Measurements from ENCODE around the gene FARP2. TPM values are rescaled to one million over a fixed set of nuclear protein-coding genes. Genes with fewer than 3 reads are reported as not detected.

FARP2 gene
- total RNA-seq, 2 donors from 2014 or later = 30.1 to 44.2 TPM

DNA sequence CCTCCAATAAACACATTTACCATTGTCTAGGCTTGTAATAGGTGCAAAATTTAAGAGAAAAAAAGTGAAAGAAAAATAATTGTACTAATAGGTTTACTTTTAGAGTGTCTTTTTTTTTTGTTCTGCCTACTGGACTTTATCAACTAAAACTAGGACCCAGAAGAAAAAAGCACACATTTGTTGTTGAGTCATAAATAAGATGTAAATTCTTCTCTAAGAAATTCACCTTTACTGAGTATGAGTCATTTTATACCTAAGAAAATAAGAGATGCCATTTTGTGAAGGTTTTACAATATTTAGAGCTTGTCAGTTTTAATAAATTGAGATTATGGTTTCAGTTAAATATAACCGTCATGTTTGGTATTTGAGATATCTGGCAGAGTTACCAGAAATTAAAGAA, 19.2 kb downstream of the FARP2 start:
- TF ChIP-seq POLR2A (IDR thresholded peaks at IDR 0.05) = no peak
- TF ChIP-seq, protein P1, sequence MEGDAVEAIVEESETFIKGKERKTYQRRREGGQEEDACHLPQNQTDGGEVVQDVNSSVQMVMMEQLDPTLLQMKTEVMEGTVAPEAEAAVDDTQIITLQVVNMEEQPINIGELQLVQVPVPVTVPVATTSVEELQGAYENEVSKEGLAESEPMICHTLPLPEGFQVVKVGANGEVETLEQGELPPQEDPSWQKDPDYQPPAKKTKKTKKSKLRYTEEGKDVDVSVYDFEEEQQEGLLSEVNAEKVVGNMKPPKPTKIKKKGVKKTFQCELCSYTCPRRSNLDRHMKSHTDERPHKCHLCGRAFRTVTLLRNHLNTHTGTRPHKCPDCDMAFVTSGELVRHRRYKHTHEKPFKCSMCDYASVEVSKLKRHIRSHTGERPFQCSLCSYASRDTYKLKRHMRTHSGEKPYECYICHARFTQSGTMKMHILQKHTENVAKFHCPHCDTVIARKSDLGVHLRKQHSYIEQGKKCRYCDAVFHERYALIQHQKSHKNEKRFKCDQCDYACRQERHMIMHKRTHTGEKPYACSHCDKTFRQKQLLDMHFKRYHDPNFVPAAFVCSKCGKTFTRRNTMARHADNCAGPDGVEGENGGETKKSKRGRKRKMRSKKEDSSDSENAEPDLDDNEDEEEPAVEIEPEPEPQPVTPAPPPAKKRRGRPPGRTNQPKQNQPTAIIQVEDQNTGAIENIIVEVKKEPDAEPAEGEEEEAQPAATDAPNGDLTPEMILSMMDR (IDR thresholded peaks at IDR 0.05) = no peak
- H3K27me3 ChIP-seq = no peaks in the 10 kb centered on the region
- peak overlapping the region; percentile 4 to 87 (median 82) for H3K27ac ChIP-seq
- no peaks in the 10 kb centered on the region for H3K36me3 ChIP-seq (replicated peaks in 1 of 2; ENCODE audit: insufficient read depth in 1 of 2, low read depth in 2 of 2)
- no peaks in the 10 kb centered on the region for H3K9me3 ChIP-seq
- ATAC-seq (no peak), DNase-seq (no peak)
- peaks cover 69% of the 10 kb centered on the region for H3K4me1 ChIP-seq
- no peak overlapping the region for H3K4me3 ChIP-seq
- intact Hi-C loops (cut with DNase I) = no loop called here
- WGBS, 2 donors = 44 to 49% methylated on average over 1 of the region's 1 CpG

DNA sequence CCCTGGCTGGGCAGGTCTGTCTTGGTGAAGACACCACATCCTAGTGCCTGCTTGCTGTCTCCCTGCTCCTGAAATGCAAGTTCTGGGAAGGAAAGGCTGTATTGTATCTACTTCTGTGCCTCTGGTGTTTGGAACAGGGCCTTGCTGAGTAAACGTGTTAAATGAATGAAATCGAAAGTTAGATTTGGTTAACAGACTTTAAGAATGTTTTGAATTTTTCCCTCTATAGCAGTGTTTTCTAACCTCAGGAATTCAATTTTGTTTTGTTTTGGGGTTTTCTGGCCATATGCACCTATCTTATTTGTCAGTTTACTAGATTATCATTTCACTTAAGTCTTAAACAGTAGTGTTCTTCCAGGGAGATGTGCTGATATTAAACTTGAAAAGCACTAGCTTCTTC, 20.7 kb downstream of the FARP2 start:
- no peak overlapping the region for H3K4me3 ChIP-seq
- 76 to 77% methylated on average over 2 of the region's 2 CpGs for WGBS, 2 donors
- peaks cover 61% of the 10 kb centered on the region for H3K4me1 ChIP-seq
- no peak for TF ChIP-seq POLR2A (IDR thresholded peaks at IDR 0.05)
- TF ChIP-seq, protein P1 (IDR thresholded peaks at IDR 0.05) = no peak
- DNase-seq (no peak), ATAC-seq (no peak)
- no peak overlapping the region for H3K27ac ChIP-seq
- intact Hi-C loops (cut with DNase I) = no loop called here
- no peaks in the 10 kb centered on the region for H3K36me3 ChIP-seq (replicated peaks in 1 of 2; ENCODE audit: insufficient read depth in 1 of 2, low read depth in 2 of 2)
- no peaks in the 10 kb centered on the region for H3K9me3 ChIP-seq
- H3K27me3 ChIP-seq = no peaks in the 10 kb centered on the region

DNA sequence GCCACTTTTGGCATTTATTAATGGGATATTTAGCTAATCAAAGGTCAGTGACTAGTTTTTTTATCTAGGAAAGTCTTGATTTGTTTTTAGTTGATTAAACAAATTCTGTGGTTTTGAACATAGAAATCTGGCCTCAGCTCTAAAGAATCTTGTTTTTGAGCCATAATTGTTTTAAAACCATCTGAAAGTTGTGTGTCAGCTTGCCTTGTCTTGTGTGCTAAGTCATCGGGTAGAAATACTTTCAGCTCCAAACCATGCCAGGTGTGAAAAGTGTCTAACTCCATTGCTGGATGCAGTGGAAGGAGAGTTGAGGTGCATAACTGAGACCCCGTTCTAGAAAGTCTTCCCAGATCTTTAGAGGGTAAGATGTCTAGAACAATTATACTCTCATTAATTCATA, 22.7 kb downstream of the FARP2 start:
- ATAC-seq (no peak), DNase-seq (no peak)
- intact Hi-C loops (cut with DNase I) = no loop called here
- no peaks in the 10 kb centered on the region for H3K27me3 ChIP-seq
- H3K27ac ChIP-seq = peak overlapping the region in 1 of 4 donors; percentile 4
- H3K4me1 ChIP-seq = peaks cover 41% of the 10 kb centered on the region
- no peak overlapping the region for H3K4me3 ChIP-seq
- no peaks in the 10 kb centered on the region for H3K36me3 ChIP-seq (replicated peaks in 1 of 2; ENCODE audit: insufficient read depth in 1 of 2, low read depth in 2 of 2)
- H3K9me3 ChIP-seq = no peaks in the 10 kb centered on the region
- 51 to 54% methylated on average over 2 of the region's 2 CpGs for WGBS, 2 donors
- TF ChIP-seq, protein P1 (IDR thresholded peaks at IDR 0.05) = no peak
- no peak for TF ChIP-seq POLR2A (IDR thresholded peaks at IDR 0.05)

DNA sequence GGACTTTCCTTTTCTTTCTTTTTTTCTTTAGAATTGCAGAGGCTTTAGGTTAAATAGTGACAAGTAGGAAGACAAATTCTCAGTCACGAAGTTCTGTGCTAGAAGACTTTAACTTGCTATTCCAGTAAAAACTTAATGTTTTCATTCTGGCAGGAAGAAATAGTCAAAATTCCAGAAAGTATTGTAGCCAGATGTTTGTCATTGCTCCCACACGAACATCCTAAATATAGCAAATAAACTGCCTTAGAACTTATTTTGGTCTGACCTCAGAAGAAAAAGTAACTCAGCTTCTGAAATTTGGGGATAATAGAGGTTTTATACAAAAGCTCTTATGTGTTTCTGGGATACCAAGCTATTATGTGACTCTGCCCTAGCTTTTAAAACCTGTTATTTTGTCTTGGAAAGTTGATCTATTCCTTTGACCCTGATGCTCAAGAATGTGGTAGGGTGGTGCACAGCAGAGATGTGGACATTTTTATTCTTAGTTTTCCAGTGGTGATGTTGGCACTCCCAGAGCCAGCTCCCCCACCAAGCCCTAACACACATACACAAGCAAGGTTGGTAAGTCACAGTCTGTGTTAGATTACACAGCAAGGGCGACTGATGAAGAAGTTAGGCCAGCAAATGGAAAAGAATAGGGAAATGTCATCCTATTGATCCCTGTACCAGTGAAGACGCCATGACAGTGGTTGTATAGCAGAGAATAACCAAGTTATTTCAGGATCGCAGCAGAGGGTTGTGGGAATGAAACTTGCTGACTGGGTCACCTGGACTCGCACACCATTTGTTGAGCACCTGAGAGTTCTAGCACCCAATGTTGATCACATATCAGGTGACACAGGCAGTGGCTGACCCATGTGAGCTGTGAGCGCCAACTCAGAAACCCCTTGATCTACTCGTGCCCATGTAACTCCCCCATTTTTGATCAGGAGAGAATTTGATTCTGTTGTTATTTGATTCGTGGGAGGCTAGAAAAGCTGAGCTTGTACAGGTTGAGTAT, 23.7 kb downstream of the FARP2 start:
- Histone ChIP-seq H3K27me3 (no peaks in the 10 kb centered on the region), H3K4me1 (peaks cover 32% of the 10 kb centered on the region), H3K4me3 (no peak overlapping the region), H3K27ac (peak overlapping the region in 2 of 4 donors; percentile 4 to 35), H3K9me3 (no peaks in the 10 kb centered on the region), H3K36me3 (replicated peaks in 1 of 2; ENCODE audit: insufficient read depth in 1 of 2, low read depth in 2 of 2) (no peaks in the 10 kb centered on the region)
- no peak for TF ChIP-seq POLR2A (IDR thresholded peaks at IDR 0.05)
- TF ChIP-seq, protein P1 (IDR thresholded peaks at IDR 0.05) = no peak
- 79 to 86% methylated on average over 9 of the region's 9 CpGs for WGBS, 2 donors
- DNase-seq (no peak), ATAC-seq (no peak)
- intact Hi-C loops (cut with DNase I) = no loop called here

Measured in body of pancreas (tissue), 4 donors.